Measurements from ENCODE around the gene PCOLCE2. TPM values are rescaled to one million over a fixed set of nuclear protein-coding genes. Genes with fewer than 3 reads are reported as not detected.

PCOLCE2 gene
- total and polyA plus RNA-seq, 2 donors: 2.0 to 4.7 TPM

DNA sequence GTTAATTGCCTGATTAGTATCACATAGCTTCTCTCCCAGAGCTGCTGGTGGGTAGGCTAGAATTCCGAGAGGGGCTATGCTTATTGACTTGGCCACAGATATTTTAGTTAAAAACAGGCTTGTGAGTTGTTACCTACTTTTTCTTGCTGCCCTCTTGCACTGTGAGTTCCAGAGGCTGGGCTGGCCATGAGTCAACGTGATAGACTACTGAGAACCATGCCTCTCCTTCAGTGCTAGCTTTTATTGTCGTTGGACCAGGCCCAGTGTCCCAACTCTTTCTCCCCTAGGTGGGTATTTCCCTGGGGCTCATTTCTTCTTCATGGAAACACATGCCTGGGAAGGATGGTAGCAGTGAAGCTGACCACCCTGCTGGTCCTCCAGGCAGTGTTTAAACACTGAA, 20.4 kb upstream of the PCOLCE2 start:
- no peak overlapping the region for H3K27ac ChIP-seq (ENCODE audit: low read depth in 1 of 2, low read length in 1 of 2)
- no peaks in the 10 kb centered on the region for H3K4me1 ChIP-seq (ENCODE audit: control insufficient read depth in 2 of 2, insufficient read depth in 2 of 2, low read length in 2 of 2)
- H3K27me3 ChIP-seq (ENCODE audit: control insufficient read depth in 2 of 2, insufficient read depth in 1 of 2, low read length in 1 of 2): no peaks in the 10 kb centered on the region
- no peaks in the 10 kb centered on the region for H3K9me3 ChIP-seq (ENCODE audit: control insufficient read depth in 2 of 2, insufficient read depth in 1 of 2, low read length in 1 of 2)
- 93% methylated on average over 3 of the region's 3 CpGs for WGBS
- DNase-seq (ENCODE audit: low read depth in 6 of 9, low spot score in 9 of 9): no peak
- H3K4me3 ChIP-seq (ENCODE audit: low read length in 2 of 2): no peak overlapping the region
- no peaks in the 10 kb centered on the region for H3K36me3 ChIP-seq (ENCODE audit: control insufficient read depth in 2 of 2, insufficient read depth in 2 of 2, low read length in 1 of 2)

- Histone ChIP-seq H3K4me1 (ENCODE audit: control insufficient read depth in 2 of 2, insufficient read depth in 2 of 2, low read length in 2 of 2) (no peaks in the 10 kb centered on the region), H3K4me3 (ENCODE audit: low read length in 2 of 2) (no peak overlapping the region), H3K27ac (ENCODE audit: low read depth in 1 of 2, low read length in 1 of 2) (no peak overlapping the region), H3K36me3 (ENCODE audit: control insufficient read depth in 2 of 2, insufficient read depth in 2 of 2, low read length in 1 of 2) (no peaks in the 10 kb centered on the region), H3K9me3 (ENCODE audit: control insufficient read depth in 2 of 2, insufficient read depth in 1 of 2, low read length in 1 of 2) (no peaks in the 10 kb centered on the region), H3K27me3 (ENCODE audit: control insufficient read depth in 2 of 2, insufficient read depth in 1 of 2, low read length in 1 of 2) (no peaks in the 10 kb centered on the region)
- no peak for DNase-seq (ENCODE audit: low read depth in 6 of 9, low spot score in 9 of 9)
- WGBS: 76% methylated on average over 1 of the region's 1 CpG
Observed at GRCh38 chr3:142907996-142908395, 19.1 kb upstream of the PCOLCE2 start.

GRCh38 chr3:142904639-142905436, 16.0 kb upstream of the PCOLCE2 start:
- no peak overlapping the region for H3K27ac ChIP-seq (ENCODE audit: low read depth in 1 of 2, low read length in 1 of 2)
- H3K27me3 ChIP-seq (ENCODE audit: control insufficient read depth in 2 of 2, insufficient read depth in 1 of 2, low read length in 1 of 2): no peaks in the 10 kb centered on the region
- H3K9me3 ChIP-seq (ENCODE audit: control insufficient read depth in 2 of 2, insufficient read depth in 1 of 2, low read length in 1 of 2): no peaks in the 10 kb centered on the region
- no peaks in the 10 kb centered on the region for H3K36me3 ChIP-seq (ENCODE audit: control insufficient read depth in 2 of 2, insufficient read depth in 2 of 2, low read length in 1 of 2)
- WGBS: 68% methylated on average over 11 of the region's 11 CpGs
- H3K4me1 ChIP-seq (ENCODE audit: control insufficient read depth in 2 of 2, insufficient read depth in 2 of 2, low read length in 2 of 2): no peaks in the 10 kb centered on the region
- peak in 1 of 9 donors; percentile 24 for DNase-seq (ENCODE audit: low read depth in 6 of 9, low spot score in 9 of 9)
- no peak overlapping the region for H3K4me3 ChIP-seq (ENCODE audit: low read length in 2 of 2)

- Histone ChIP-seq H3K4me1 (ENCODE audit: control insufficient read depth in 2 of 2, insufficient read depth in 2 of 2, low read length in 2 of 2) (no peaks in the 10 kb centered on the region), H3K9me3 (ENCODE audit: control insufficient read depth in 2 of 2, insufficient read depth in 1 of 2, low read length in 1 of 2) (no peaks in the 10 kb centered on the region), H3K36me3 (ENCODE audit: control insufficient read depth in 2 of 2, insufficient read depth in 2 of 2, low read length in 1 of 2) (no peaks in the 10 kb centered on the region)
Observed at GRCh38 chr3:142902356-142902755, 13.5 kb upstream of the PCOLCE2 start.

DNA sequence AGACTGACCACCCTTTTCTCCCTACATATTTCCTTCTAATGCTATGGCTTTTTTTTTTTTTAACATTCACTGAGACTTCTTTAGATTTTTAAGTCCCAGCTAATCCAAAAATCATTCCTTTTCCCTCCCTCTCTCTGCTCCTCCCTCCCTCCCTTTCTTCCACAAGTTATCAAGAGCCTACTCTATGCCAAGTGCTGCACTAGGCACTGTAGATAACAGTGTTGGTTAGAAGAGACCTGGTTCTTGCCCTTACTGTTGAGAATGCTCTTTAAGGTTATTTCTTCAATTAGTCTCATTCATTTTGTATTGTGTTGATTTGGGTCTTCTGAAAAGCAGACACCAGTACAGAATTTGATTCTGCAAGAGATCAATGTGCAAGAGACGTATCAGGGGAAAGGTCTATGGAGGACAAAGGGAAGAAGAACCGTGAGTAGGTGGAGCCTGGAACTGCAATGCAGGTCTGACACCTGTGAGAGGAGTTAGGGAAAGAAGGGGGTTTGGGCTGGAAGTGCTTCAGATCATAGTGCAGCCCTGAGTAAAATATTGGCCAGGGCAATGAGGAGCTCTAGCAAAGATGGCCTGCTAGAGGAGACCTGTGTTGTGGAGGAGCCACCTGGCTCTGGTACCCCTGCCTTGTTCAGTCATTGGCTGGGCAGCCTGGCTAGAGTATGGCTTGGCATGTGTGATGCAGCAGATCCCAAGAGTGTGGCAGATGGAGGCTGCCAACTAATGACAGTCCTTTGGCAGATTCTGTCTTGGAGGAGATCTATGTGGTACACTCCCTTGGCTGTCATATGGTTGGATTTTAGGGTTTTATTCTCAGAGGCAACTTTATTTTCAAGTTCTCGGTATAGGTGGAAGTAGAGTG, 9.7 kb upstream of the PCOLCE2 start:
- peaks cover 0 to 7% of the 10 kb centered on the region in 2 donors for H3K27me3 ChIP-seq (ENCODE audit: control insufficient read depth in 2 of 2, insufficient read depth in 1 of 2, low read length in 1 of 2)
- 92% methylated on average over 3 of the region's 3 CpGs for WGBS
- H3K9me3 ChIP-seq (ENCODE audit: control insufficient read depth in 2 of 2, insufficient read depth in 1 of 2, low read length in 1 of 2): no peaks in the 10 kb centered on the region

More at GRCh38 chr3:142902356-142902755, 13.5 kb upstream of the PCOLCE2 start:
- Histone ChIP-seq H3K27me3 (ENCODE audit: control insufficient read depth in 2 of 2, insufficient read depth in 1 of 2, low read length in 1 of 2) (peaks cover 0 to 7% of the 10 kb centered on the region in 2 donors), H3K27ac (ENCODE audit: low read depth in 1 of 2, low read length in 1 of 2) (no peak overlapping the region), H3K4me3 (ENCODE audit: low read length in 2 of 2) (no peak overlapping the region)
- no peak for DNase-seq (ENCODE audit: low read depth in 6 of 9, low spot score in 9 of 9)
- WGBS: 97% methylated on average over 2 of the region's 2 CpGs

GRCh38 chr3:142897807-142898206, 8.9 kb upstream of the PCOLCE2 start:
- DNase-seq (ENCODE audit: low read depth in 6 of 9, low spot score in 9 of 9): no peak
- H3K4me3 ChIP-seq (ENCODE audit: low read length in 2 of 2): no peak overlapping the region

More for the DNA sequence above, 9.7 kb upstream of the PCOLCE2 start:
- no peak overlapping the region for H3K4me3 ChIP-seq (ENCODE audit: low read length in 2 of 2)
- H3K36me3 ChIP-seq (ENCODE audit: control insufficient read depth in 2 of 2, insufficient read depth in 2 of 2, low read length in 1 of 2): no peaks in the 10 kb centered on the region
- DNase-seq (ENCODE audit: low read depth in 6 of 9, low spot score in 9 of 9): no peak
- no peak overlapping the region for H3K27ac ChIP-seq (ENCODE audit: low read depth in 1 of 2, low read length in 1 of 2)
- no peaks in the 10 kb centered on the region for H3K4me1 ChIP-seq (ENCODE audit: control insufficient read depth in 2 of 2, insufficient read depth in 2 of 2, low read length in 2 of 2)

DNA sequence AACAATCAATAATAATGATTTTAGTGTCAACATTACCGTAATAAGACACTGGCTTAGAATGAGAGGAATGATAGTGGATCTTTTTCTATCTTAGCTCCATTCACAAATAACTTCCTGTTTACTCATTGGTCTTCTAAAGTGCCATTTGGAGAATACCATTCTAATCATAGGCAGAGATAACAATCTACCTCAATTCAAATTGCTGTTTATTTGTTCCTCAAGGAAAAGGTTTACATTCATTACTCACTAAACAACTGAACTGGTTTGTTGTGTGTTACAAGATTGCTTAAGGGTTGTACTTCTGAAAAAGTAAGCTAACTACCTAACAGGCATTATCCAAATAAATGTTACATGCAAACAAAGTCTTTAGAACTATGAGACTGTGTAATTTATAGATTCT, 8.1 kb upstream of the PCOLCE2 start:
- Histone ChIP-seq H3K36me3 (ENCODE audit: control insufficient read depth in 2 of 2, insufficient read depth in 2 of 2, low read length in 1 of 2) (no peaks in the 10 kb centered on the region), H3K27ac (ENCODE audit: low read depth in 1 of 2, low read length in 1 of 2) (no peak overlapping the region), H3K4me3 (ENCODE audit: low read length in 2 of 2) (no peak overlapping the region), H3K4me1 (ENCODE audit: control insufficient read depth in 2 of 2, insufficient read depth in 2 of 2, low read length in 2 of 2) (no peaks in the 10 kb centered on the region), H3K27me3 (ENCODE audit: control insufficient read depth in 2 of 2, insufficient read depth in 1 of 2, low read length in 1 of 2) (peaks cover 0 to 13% of the 10 kb centered on the region in 2 donors), H3K9me3 (ENCODE audit: control insufficient read depth in 2 of 2, insufficient read depth in 1 of 2, low read length in 1 of 2) (no peaks in the 10 kb centered on the region)
- no peak for DNase-seq (ENCODE audit: low read depth in 6 of 9, low spot score in 9 of 9)
- WGBS: 97% methylated on average over 1 of the region's 1 CpG

More at GRCh38 chr3:142897807-142898206, 8.9 kb upstream of the PCOLCE2 start:
- H3K36me3 ChIP-seq (ENCODE audit: control insufficient read depth in 2 of 2, insufficient read depth in 2 of 2, low read length in 1 of 2): no peaks in the 10 kb centered on the region
- H3K27me3 ChIP-seq (ENCODE audit: control insufficient read depth in 2 of 2, insufficient read depth in 1 of 2, low read length in 1 of 2): peaks cover 0 to 7% of the 10 kb centered on the region in 2 donors
- no peaks in the 10 kb centered on the region for H3K4me1 ChIP-seq (ENCODE audit: control insufficient read depth in 2 of 2, insufficient read depth in 2 of 2, low read length in 2 of 2)
- 96% methylated on average over 2 of the region's 2 CpGs for WGBS
- H3K27ac ChIP-seq (ENCODE audit: low read depth in 1 of 2, low read length in 1 of 2): no peak overlapping the region
- H3K9me3 ChIP-seq (ENCODE audit: control insufficient read depth in 2 of 2, insufficient read depth in 1 of 2, low read length in 1 of 2): no peaks in the 10 kb centered on the region

GRCh38 chr3:142896201-142896755, 7.4 kb upstream of the PCOLCE2 start:
- DNase-seq (ENCODE audit: low read depth in 6 of 9, low spot score in 9 of 9): no peak
- 97% methylated on average over 9 of the region's 9 CpGs for WGBS
- no peaks in the 10 kb centered on the region for H3K36me3 ChIP-seq (ENCODE audit: control insufficient read depth in 2 of 2, insufficient read depth in 2 of 2, low read length in 1 of 2)
- no peaks in the 10 kb centered on the region for H3K4me1 ChIP-seq (ENCODE audit: control insufficient read depth in 2 of 2, insufficient read depth in 2 of 2, low read length in 2 of 2)
- H3K4me3 ChIP-seq (ENCODE audit: low read length in 2 of 2): no peak overlapping the region
- H3K27me3 ChIP-seq (ENCODE audit: control insufficient read depth in 2 of 2, insufficient read depth in 1 of 2, low read length in 1 of 2): peaks cover 0 to 18% of the 10 kb centered on the region in 2 donors
- no peak overlapping the region for H3K27ac ChIP-seq (ENCODE audit: low read depth in 1 of 2, low read length in 1 of 2)
- H3K9me3 ChIP-seq (ENCODE audit: control insufficient read depth in 2 of 2, insufficient read depth in 1 of 2, low read length in 1 of 2): no peaks in the 10 kb centered on the region

GRCh38 chr3:142894493-142894892, 5.6 kb upstream of the PCOLCE2 start:
- Histone ChIP-seq H3K4me1 (ENCODE audit: control insufficient read depth in 2 of 2, insufficient read depth in 2 of 2, low read length in 2 of 2) (no peaks in the 10 kb centered on the region), H3K27ac (ENCODE audit: low read depth in 1 of 2, low read length in 1 of 2) (no peak overlapping the region), H3K27me3 (ENCODE audit: control insufficient read depth in 2 of 2, insufficient read depth in 1 of 2, low read length in 1 of 2) (peaks cover 10 to 31% of the 10 kb centered on the region in 2 donors), H3K9me3 (ENCODE audit: control insufficient read depth in 2 of 2, insufficient read depth in 1 of 2, low read length in 1 of 2) (no peaks in the 10 kb centered on the region), H3K36me3 (ENCODE audit: control insufficient read depth in 2 of 2, insufficient read depth in 2 of 2, low read length in 1 of 2) (no peaks in the 10 kb centered on the region), H3K4me3 (ENCODE audit: low read length in 2 of 2) (no peak overlapping the region)
- 96% methylated on average over 3 of the region's 3 CpGs for WGBS
- no peak for DNase-seq (ENCODE audit: low read depth in 6 of 9, low spot score in 9 of 9)
